Choroid plexus epithelial cell (primary cell): ENCODE data around the gene STAG2.
A peak's percentile ranks its signal among the peaks of the same experiment; 100 is the strongest.

Source experiments
- DNase-seq: peaks from one replicate; pipeline ENCODE4 v3.0.0-alpha.2; 2010; ENCODE audit warnings: low read depth
- H3K4me3 ChIP-seq: 2 replicates; pipeline ENCODE4 v1.5.1; 2011; ENCODE audit warnings: low read depth, mild to moderate bottlenecking, control low read depth, low read length, moderate library complexity
- CTCF ChIP-seq: conservative IDR thresholded peaks from 2 replicates; pipeline ENCODE4 v1.5.1; 2011; ENCODE audit warnings: low read depth, mild to moderate bottlenecking, control low read depth, inconsistent platforms, low read length, moderate library complexity

STAG2 gene

DNA sequence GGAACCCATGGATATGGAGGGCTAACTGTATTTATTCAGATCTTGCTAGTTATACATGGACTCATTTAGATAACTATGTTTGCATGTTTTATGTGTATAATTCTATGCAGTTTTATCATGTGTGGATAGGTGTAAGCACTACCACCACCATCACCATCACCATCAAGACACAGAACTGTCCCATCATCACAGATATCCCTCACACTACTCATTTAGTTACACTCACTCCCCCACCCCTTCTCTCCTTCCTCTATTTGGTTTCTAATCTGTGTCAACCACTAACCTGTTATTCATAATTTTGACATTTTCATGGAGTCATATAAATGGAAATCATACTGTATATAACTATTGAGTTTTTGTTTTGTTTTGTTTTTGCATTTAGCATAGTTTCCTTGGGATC lies 43.7 kb downstream of the STAG2 start:
- no peak for DNase-seq
- no peak overlapping the region for H3K4me3 ChIP-seq
- no peak for TF ChIP-seq CTCF

GRCh38 chrX:124010157-124010556 lies 48.7 kb downstream of the STAG2 start:
- H3K4me3 ChIP-seq = no peak overlapping the region
- no peak for TF ChIP-seq CTCF
- no peak for DNase-seq

DNA sequence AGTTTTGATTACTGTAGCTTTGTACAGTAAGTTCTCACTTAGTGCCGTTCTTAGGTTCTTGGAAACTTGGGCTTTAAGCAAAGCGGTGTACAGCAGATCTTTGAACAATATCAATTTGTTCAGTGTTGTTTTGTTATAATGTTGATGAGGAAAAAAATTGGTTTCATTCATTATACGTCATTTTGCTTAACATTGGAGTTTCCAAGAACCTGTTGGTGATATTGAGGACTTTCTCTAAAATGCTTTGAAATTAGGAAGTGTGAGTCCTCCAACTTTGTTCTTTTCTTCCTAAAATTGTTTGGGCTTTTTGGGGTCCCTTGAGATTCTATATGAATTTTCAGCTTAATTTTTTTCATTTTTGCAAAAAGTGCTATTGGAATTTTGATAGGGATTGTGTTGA lies 49.1 kb downstream of the STAG2 start:
- no peak for DNase-seq
- TF ChIP-seq CTCF = no peak
- H3K4me3 ChIP-seq = no peak overlapping the region

DNA sequence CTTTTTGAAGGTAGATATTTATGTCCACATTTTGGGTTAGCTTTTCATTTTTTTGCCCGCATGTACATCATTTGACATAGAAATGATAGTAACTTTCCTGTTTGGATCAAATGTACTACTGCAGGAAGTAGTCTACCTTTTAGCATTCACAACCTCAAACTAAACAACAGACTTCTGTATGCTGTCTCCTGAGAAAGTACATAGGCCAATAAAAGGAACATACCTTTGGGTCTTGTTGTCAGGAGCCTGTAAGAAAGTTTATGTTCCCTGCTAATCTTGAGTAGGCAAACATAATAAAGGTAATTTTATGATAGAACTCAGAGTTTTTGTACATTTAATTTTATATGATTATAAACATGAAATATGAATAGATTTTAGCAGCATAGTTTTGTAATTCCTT lies 54.2 kb downstream of the STAG2 start:
- no peak for TF ChIP-seq CTCF
- no peak for DNase-seq
- H3K4me3 ChIP-seq = no peak overlapping the region

GRCh38 chrX:124016825-124017224 lies 55.3 kb downstream of the STAG2 start:
- no peak for TF ChIP-seq CTCF
- DNase-seq = no peak
- no peak overlapping the region for H3K4me3 ChIP-seq

DNA sequence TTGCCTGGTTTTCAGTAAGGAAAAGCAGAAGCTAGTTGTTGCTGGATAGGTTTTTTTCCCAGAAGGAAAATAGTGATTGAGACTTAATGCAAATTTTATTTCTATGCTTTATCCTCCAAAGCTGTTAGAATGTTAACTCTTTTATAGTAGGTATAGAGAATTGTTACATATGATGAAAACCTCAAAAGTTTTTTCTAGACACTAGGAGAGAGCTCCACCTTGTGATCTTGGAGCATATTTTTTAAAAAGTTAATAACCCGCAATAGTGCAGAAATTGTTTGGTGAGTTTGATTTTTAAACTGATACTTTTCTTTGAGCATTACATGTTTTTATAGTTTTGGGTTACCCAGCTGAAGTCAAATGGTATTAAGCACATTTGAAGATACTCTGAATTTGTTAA lies 56.5 kb downstream of the STAG2 start:
- no peak overlapping the region for H3K4me3 ChIP-seq
- TF ChIP-seq CTCF = no peak
- DNase-seq = peak; percentile 12

- no peak overlapping the region for H3K4me3 ChIP-seq
- TF ChIP-seq CTCF = no peak
- DNase-seq = peak; percentile 35
These were observed 62.3 kb downstream of the STAG2 start for GRCh38 chrX:124023838-124024238.
